Endometrial microvascular endothelial cells (primary cell): ENCODE data around the gene CLDN9. TPM values are rescaled to one million over a fixed set of nuclear protein-coding genes. Genes with fewer than 3 reads are reported as not detected.

Source experiments
- in situ Hi-C: cut with HindIII; loops from 2 replicates; pipeline ENCODE4 v1.10.0; 2017; ENCODE audit warnings: low sequenced_read_pairs, low pct_unique_long_range_greater_than_20kb; ENCODE audit errors: inconsistent ontology term
- total RNA-seq: library from RNA; depleted of rRNA; stranded (reverse); fragments of >200 nt; gene quantifications from one replicate; pipeline ENCODE4 v1.2.3, GENCODE V29; 2015; ENCODE audit errors: inconsistent ontology term

The CLDN9 gene
- total RNA-seq, 1 donor from 2014 or later: not detected

GRCh38 chr16:2988590-2989099 lies 24.1 kb upstream of the CLDN9 start:
- in situ Hi-C loops: no loop called here

- in situ Hi-C loops: no loop called here
These were observed 21.8 kb upstream of the CLDN9 start for GRCh38 chr16:2990891-2991290.

DNA sequence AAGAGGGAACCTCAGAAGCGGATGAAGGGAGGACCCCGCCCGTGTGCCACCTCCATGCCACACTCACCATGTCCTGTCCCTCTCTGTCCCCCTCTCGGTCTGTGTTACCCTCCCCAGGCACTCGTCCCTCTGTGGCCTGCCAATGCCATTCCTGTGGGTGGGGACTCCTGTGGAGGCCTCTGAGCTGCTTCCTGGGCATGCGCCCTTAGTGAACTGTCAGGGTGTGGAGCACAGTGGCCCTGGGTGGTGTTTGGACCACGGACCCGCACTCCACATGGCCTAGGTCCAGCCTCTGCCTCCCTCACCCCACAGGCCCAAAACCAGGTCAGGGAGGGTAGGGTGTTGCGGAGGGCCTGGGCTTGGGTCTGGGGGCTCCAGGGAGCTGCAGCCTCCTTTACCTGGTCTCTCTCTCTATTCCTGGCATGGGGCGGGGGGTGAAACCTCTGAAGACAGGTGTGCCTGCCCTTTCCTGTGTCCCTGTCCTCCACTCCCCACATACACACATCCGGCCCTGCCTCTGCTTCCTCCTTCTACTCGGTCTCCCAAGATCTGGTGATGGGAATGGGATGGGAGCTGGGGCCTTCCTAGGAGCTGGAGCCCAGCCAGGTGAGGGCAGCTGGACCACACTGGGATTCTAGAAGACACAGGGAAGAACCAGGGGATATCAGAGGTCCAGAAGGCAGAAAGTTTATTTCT lies 21.0 kb upstream of the CLDN9 start:
- in situ Hi-C loops: no loop called here

DNA sequence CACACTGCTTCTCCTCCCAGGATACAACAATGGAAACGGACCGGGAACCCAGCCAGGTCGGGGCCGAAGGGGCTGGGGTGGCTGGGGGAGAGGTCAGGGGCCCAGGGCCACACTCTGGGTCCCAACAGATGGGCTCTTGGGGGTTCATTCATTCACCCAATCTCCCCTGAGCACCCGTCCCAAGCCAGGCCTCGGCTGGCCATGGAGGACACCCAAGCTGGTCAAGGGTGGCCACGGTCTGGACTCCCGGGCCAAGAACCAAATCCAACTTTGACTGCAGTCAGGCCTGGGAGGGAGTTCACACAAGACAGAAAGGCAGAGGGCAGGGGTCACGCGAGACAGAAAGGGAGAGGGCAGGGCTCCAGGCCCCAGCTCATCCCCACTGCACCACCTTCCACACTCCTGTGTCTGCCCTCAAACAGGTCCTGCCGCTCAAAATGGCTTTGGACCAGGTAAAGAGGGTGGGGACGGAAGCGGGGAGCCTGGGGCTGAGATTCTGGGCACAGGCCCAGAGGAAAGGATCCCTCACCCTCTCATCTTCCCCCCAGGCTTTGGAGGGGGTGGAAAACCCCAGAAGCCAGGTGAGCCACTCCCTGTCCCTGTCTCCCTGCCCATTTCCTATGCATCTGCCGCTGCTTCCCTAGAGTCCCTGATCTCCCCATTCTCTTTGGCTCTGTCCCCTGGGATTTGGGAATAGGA lies 20.2 kb upstream of the CLDN9 start:
- in situ Hi-C loops: no loop called here

DNA sequence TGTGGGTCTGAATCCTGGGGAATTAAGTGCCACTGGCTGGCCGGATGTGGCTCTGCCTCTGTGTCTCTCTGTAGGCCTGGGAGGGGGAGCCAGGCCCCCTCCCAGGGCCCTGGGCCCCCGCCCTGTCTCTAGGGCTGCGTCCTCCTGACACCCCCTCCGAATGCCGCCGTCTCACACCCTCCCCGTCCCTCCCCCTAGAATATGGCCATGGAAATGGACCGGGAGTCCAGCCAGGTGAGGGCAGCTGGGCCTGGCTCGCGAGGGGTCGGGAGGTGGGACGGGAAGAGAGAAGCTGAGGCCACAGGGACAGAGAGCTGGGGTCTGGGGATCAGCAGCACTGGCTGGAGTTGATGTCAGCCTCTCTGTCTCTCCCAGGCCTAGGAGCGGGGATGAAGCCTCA lies 16.4 kb upstream of the CLDN9 start:
- in situ Hi-C loops: no loop called here

DNA sequence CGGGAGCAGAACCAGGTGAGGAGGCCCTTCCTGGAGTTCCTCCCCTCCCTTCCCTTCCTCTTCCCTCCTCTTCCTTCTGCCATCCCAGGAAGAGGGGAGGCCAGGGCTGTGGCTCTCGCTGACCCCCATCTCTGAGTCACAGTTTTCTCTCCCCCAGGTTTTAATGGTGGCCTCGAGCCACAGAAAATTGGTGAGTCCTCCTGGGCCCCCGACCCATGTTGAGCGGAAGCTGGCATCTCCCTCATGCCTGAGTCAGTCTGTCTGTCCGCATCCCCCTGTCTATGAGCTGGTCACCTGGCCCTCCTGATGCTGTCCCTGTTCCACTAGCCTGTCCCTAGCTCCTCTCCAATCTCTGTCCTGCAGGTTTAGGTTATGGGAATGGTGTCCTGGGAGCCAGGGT lies 12.8 kb upstream of the CLDN9 start:
- in situ Hi-C loops: no loop called here

GRCh38 chr16:3000540-3000939 lies 12.2 kb upstream of the CLDN9 start:
- in situ Hi-C loops: no loop called here

- in situ Hi-C loops: no loop called here
These were observed 11.4 kb upstream of the CLDN9 start for GRCh38 chr16:3001316-3001715.

DNA sequence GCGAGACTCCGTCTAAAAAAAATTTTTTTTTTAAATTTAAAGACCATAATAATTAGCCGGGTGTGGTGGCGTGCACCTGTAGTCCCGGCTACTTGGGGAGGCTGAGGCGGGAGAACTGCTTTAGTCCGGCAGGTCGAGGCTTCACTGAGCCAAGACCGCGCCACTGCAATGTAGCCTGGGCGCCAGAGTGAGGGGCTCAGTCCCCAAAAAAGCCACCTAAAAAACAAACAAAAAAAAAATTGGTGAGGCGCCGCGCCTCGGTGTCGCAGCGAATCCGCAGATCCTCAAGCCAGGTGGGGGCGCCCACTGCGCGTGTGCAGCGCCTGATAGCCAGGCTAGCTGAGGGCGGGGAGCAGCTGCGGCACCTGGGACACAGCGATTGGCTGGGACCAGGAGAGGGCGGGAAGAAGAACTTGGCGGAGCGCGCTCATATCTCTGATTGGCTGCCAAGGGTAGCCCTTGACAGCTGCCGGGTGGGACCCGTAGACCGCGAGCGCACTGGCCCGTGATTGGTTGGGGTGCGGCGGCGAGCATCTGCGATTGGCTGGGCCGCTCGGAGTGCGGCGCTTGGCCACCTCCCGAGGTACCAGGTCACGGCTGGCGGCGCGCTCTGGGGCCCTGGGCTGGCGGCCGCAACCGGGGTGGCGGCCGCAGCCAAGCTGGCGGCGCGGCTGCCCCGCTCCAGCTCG lies 9.0 kb upstream of the CLDN9 start:
- in situ Hi-C loops: no loop called here

GRCh38 chr16:3004319-3004718 lies 8.4 kb upstream of the CLDN9 start:
- in situ Hi-C loops: no loop called here

- in situ Hi-C loops: no loop called here
These were observed 7.9 kb upstream of the CLDN9 start for GRCh38 chr16:3004781-3005284.

- in situ Hi-C loops: no loop called here
These were observed 5.4 kb upstream of the CLDN9 start for GRCh38 chr16:3007059-3007956.

DNA sequence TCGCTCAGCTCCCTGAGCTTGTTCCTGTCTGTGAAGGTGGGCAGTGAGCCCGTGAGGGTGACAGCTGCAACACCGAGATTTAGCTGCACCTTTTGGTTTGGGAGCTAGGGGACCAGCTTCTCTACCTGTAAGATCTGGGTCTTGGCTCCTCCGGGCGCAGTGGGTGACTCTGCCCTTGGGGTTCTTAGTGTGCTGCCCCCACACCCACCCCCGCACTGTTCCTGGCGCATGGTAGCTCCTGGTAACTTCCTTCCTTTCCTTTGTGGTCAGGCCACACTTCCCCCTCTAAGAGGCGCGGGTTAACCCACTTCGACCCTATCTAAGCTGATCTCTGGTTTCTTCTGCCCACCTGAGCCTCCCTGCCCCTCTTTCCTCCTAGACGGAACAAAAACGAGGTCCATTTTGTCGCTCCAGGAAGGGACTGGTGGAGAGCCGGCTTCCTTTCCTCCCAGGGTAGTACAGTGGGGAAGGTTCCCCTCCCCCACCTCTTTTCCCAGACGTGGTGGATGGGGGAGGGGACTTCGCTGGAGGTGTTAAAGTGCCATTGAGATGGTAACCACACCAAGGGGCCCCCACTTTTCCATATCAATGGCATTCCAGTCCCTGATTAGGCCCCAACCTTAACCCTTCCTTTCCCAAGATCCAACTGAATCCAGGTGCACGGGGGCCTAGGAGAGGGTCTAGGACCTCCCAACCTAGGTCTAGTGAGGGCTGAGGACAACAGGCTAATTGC lies 4.6 kb upstream of the CLDN9 start:
- in situ Hi-C loops: no loop called here

DNA sequence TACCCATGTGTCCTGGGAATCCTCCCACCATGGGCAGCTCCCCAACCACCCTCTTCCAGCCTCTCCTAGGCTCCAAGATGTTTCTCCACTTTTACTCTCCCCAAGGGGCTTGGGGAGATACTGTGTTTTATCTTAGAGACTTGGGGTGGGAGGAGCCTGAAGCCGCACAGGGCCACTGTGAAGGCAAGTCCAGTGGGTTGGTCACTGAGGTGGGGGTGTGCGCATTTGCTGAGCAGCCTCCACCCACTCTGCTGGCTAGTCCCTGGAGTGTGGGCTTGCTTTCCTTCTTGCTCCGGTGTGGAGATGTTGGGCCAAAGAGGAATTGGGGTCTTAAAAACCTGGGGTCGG lies 4.1 kb upstream of the CLDN9 start:
- in situ Hi-C loops: no loop called here

GRCh38 chr16:3009568-3010390 lies 2.9 kb upstream of the CLDN9 start:
- in situ Hi-C loops: no loop called here

- in situ Hi-C loops: no loop called here
These were observed 2.2 kb upstream of the CLDN9 start for GRCh38 chr16:3010510-3010909.

DNA sequence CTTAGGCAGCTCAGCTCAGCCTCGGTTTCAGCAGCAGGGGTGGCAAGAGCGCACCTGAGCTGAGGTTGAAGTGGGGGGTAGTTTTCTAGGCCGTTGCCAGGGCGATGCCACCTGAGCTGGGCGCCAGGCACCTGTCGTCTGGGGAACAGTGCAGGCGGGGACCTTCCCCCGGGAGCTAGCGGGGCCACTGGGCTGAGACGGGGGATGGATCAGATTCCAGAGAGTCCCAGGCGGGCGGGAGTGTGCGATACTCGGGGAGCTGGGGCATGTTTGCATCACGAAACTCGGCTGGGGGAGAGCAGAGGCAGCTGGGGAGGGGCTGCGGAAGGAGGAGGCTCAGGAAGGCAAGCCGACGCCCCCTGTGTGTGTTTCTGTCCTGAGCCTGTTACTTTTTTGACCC lies 477 bp upstream of the CLDN9 start:
- in situ Hi-C loops: no loop called here
